ENCODE data around the gene CNGA4. TPM values are rescaled to one million over a fixed set of nuclear protein-coding genes. Genes with fewer than 3 reads are reported as not detected.

CNGA4 gene
- total RNA-seq, 1 experiment from 2014 or later, result 0.51 TPM

DNA sequence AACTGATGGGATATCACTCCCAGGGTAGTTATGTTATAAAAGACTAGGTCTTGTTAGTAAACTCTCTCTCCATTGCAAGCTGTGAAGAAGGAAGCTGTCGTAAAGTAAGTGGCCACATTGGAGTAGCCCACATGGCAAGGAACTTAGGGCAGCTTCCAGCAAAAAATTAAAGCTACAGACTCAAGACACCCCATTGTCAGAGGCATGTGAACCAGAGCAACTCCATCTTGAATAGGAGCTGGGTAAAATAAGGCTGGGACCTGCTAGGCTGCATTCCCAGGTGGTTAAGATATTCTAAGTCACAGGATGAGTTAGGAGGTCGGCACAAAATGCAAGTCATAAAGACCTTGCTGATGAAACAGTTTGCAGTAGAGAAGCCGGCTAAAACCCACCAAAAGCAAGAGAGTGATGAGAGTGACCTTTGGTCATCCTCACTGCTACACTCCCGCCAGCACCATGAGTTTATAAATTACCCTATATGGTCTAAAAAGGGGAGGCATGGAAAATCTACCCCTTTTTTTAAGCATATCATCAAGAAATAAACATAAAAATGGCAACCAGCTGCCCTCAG lies 44.6 kb downstream of the CNGA4 start:
- no peak for ATAC-seq
- Histone ChIP-seq H3K4me2 (ENCODE audit: low read length) (no peak overlapping the region), H2AFZ (ENCODE audit: low read length) (no peak overlapping the region), H3K27me3 (ENCODE audit: low read length) (peaks cover 15% of the 10 kb centered on the region; the same call in 1 of the 2 replicates), H3K79me2 (ENCODE audit: low read length) (no peaks in the 10 kb centered on the region), H4K20me1 (ENCODE audit: low read length) (no peaks in the 10 kb centered on the region), H3F3A (ENCODE audit: low read length, unreplicated experiment) (no peaks in the 10 kb centered on the region), H3K27ac (ENCODE audit: low read length) (no peak overlapping the region), H3K4me3 (ENCODE audit: low read length) (no peak overlapping the region), H3K4me1 (ENCODE audit: insufficient read depth, low read length) (peaks cover 11% of the 10 kb centered on the region), H3K9ac (ENCODE audit: low read length) (no peak overlapping the region), H3K9me2 (replicated peaks; ENCODE audit: low read length) (no peaks in the 10 kb centered on the region), H3K36me3 (ENCODE audit: low read depth, low read length) (no peaks in the 10 kb centered on the region), H3K9me3 (ENCODE audit: low read length) (no peaks in the 10 kb centered on the region)
- POLR2A ChIA-PET (ENCODE audit: unreplicated experiment), result no interaction called here
- BruUV-seq (replicated peaks), result no TSS peak
- CTCF ChIA-PET, result no interaction called here
- TF ChIP-seq EZH2 (IDR thresholded peaks at IDR 0.05; ENCODE audit: low read length, unreplicated experiment), result no peak
- TF ChIP-seq, protein P1, sequence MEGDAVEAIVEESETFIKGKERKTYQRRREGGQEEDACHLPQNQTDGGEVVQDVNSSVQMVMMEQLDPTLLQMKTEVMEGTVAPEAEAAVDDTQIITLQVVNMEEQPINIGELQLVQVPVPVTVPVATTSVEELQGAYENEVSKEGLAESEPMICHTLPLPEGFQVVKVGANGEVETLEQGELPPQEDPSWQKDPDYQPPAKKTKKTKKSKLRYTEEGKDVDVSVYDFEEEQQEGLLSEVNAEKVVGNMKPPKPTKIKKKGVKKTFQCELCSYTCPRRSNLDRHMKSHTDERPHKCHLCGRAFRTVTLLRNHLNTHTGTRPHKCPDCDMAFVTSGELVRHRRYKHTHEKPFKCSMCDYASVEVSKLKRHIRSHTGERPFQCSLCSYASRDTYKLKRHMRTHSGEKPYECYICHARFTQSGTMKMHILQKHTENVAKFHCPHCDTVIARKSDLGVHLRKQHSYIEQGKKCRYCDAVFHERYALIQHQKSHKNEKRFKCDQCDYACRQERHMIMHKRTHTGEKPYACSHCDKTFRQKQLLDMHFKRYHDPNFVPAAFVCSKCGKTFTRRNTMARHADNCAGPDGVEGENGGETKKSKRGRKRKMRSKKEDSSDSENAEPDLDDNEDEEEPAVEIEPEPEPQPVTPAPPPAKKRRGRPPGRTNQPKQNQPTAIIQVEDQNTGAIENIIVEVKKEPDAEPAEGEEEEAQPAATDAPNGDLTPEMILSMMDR (conservative IDR thresholded peaks at IDR 0.05; ENCODE audit: low read depth, low read length), result no peak
- no peak for TF ChIP-seq EZH2phosphoT487 (IDR thresholded peaks at IDR 0.05; ENCODE audit: borderline replicate concordance, low read length)
- no peak for DNase-seq
- intact Hi-C loops (cut with micrococcal nuclease), result no loop called here

DNA sequence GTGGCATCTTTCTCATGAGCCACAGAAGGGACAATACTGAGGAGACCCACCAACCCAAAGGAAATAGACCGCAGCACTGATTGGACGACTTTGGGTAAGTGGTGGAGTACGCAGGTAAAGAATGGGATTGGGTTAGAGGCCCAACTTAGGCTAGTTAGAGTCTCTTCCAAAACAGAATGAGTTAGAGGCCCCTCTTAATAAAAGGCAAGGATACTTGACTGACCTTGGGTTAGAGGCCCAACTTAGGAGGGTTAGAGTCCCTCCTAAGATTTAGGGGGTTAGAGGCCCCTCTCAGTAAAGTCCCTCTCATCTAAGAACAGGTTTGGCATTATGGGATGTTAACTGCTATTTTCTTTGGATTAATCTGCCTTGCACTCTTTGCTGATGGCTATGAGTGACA lies 45.4 kb downstream of the CNGA4 start:
- CTCF ChIA-PET, result no interaction called here
- no peak for ATAC-seq

DNA sequence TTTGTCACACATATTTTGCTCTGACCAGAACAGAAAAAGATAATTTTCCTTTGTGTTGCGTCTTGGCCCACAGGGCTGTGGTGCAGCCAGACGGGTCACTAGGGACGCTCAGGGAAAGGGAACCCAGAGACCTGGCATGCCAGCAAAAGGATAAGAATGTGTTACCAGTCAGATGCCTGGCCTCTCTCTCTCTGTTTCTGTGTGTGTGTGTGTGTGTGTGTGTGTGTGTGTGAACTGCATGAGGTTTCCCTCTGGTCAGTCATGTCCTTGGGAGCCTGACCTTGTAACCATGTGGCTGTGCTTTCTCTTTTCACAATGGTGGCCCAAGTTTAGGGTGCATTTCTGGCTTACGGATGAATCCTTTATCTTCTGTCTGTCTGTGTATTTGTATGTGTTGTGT lies 46.1 kb downstream of the CNGA4 start:
- Histone ChIP-seq H3K27me3 (ENCODE audit: low read length) (peaks cover 13% of the 10 kb centered on the region; the same call in 1 of the 2 replicates), H3K27ac (ENCODE audit: low read length) (no peak overlapping the region), H3K9me2 (replicated peaks; ENCODE audit: low read length) (no peaks in the 10 kb centered on the region), H3K4me3 (ENCODE audit: low read length) (no peak overlapping the region), H2AFZ (ENCODE audit: low read length) (no peak overlapping the region), H3K36me3 (ENCODE audit: low read depth, low read length) (no peaks in the 10 kb centered on the region), H3K4me1 (ENCODE audit: insufficient read depth, low read length) (peaks cover 18% of the 10 kb centered on the region), H3K9ac (ENCODE audit: low read length) (no peak overlapping the region), H3K4me2 (ENCODE audit: low read length) (no peak overlapping the region), H3K79me2 (ENCODE audit: low read length) (no peaks in the 10 kb centered on the region), H3K9me3 (ENCODE audit: low read length) (no peaks in the 10 kb centered on the region), H3F3A (ENCODE audit: low read length, unreplicated experiment) (no peaks in the 10 kb centered on the region), H4K20me1 (ENCODE audit: low read length) (no peaks in the 10 kb centered on the region)
- intact Hi-C loops (cut with micrococcal nuclease), result no loop called here
- no TSS peak for BruUV-seq (replicated peaks)
- TF ChIP-seq EZH2phosphoT487 (IDR thresholded peaks at IDR 0.05; ENCODE audit: borderline replicate concordance, low read length) (no peak), EZH2 (IDR thresholded peaks at IDR 0.05; ENCODE audit: low read length, unreplicated experiment) (no peak)
- TF ChIP-seq, protein P1 (conservative IDR thresholded peaks at IDR 0.05; ENCODE audit: low read depth, low read length), result no peak
- DNase-seq (no peak), ATAC-seq (no peak)
- ChIA-PET POLR2A (ENCODE audit: unreplicated experiment) (no interaction called here), CTCF (no interaction called here)

More for the DNA sequence above, 45.4 kb downstream of the CNGA4 start:
- Histone ChIP-seq H3F3A (ENCODE audit: low read length, unreplicated experiment) (no peaks in the 10 kb centered on the region), H3K27ac (ENCODE audit: low read length) (no peak overlapping the region), H3K9me3 (ENCODE audit: low read length) (no peaks in the 10 kb centered on the region), H3K9me2 (replicated peaks; ENCODE audit: low read length) (no peaks in the 10 kb centered on the region), H3K27me3 (ENCODE audit: low read length) (peaks cover 11% of the 10 kb centered on the region; the same call in 1 of the 2 replicates), H3K4me3 (ENCODE audit: low read length) (no peak overlapping the region), H3K9ac (ENCODE audit: low read length) (no peak overlapping the region), H4K20me1 (ENCODE audit: low read length) (no peaks in the 10 kb centered on the region), H3K79me2 (ENCODE audit: low read length) (no peaks in the 10 kb centered on the region), H2AFZ (ENCODE audit: low read length) (no peak overlapping the region), H3K36me3 (ENCODE audit: low read depth, low read length) (no peaks in the 10 kb centered on the region), H3K4me2 (ENCODE audit: low read length) (no peak overlapping the region), H3K4me1 (ENCODE audit: insufficient read depth, low read length) (peaks cover 18% of the 10 kb centered on the region)
- BruUV-seq (replicated peaks), result no TSS peak
- intact Hi-C loops (cut with micrococcal nuclease), result no loop called here
- POLR2A ChIA-PET (ENCODE audit: unreplicated experiment), result no interaction called here
- DNase-seq, result no peak
- TF ChIP-seq, protein P1 (conservative IDR thresholded peaks at IDR 0.05; ENCODE audit: low read depth, low read length), result no peak
- no peak for TF ChIP-seq EZH2phosphoT487 (IDR thresholded peaks at IDR 0.05; ENCODE audit: borderline replicate concordance, low read length)
- no peak for TF ChIP-seq EZH2 (IDR thresholded peaks at IDR 0.05; ENCODE audit: low read length, unreplicated experiment)

Measured in PC-3 (cell line).